Right atrium auricular region (tissue), 2 donors: ENCODE results near the gene SELENON. TPM values are rescaled to one million over a fixed set of nuclear protein-coding genes. Genes with fewer than 3 reads are reported as not detected.

Experiments
- DNase-seq: peaks from one replicate; pipeline ENCODE4 v3.0.0-alpha.2; 2019; ENCODE audit warnings: low spot score
- H3K27ac ChIP-seq, 2 donors: fragments of 200-600 bp; sonication (generic); 1 replicate in 1 of 2; 2 replicates in 1 of 2; pipeline ENCODE4 v1.5.1; 2016 to 2019
- H3K27me3 ChIP-seq, 2 donors: fragments of 200-600 bp; sonication (generic); one replicate each; pipeline versions ENCODE4 v1.5.1 to v1.6.0; 2017 to 2019
- H3K36me3 ChIP-seq: fragments of 200-600 bp; sonication (generic); one replicate; pipeline ENCODE4 v1.5.1; 2016
- H3K4me1 ChIP-seq, 2 donors: fragments of 200-600 bp; sonication (generic); one replicate each; pipeline versions ENCODE4 v1.5.1 to v1.6.0; 2017 to 2019
- H3K4me3 ChIP-seq, 2 donors: fragments of 200-600 bp; sonication (generic); 1 replicate in 1 of 2; 2 replicates in 1 of 2; pipeline ENCODE4 v1.5.1; 2017 to 2019; ENCODE audit warnings: mild to moderate bottlenecking in 1 of 2, moderate library complexity in 1 of 2
- H3K9me3 ChIP-seq, 2 donors: fragments of 200-600 bp; sonication (generic); one replicate each; pipeline ENCODE4 v1.5.1; 2019
- total RNA-seq, 2 donors: library from RNA; depleted of rRNA; stranded (reverse); fragments of >200 nt; gene quantifications; one replicate each; pipeline ENCODE4 v1.1.0, GENCODE V29; 2016
- TF ChIP-seq, protein P1 (sequence below), 2 donors: fragments of 200-600 bp; sonication (generic); IDR thresholded peaks; one replicate each; pipeline ENCODE4 v1.5.1; 2019; ENCODE audit warnings: antibody characterized with exemption in 2 of 2

Gene SELENON
- total RNA-seq, 2 donors from 2014 or later, result 31.7 to 34.2 TPM

DNA sequence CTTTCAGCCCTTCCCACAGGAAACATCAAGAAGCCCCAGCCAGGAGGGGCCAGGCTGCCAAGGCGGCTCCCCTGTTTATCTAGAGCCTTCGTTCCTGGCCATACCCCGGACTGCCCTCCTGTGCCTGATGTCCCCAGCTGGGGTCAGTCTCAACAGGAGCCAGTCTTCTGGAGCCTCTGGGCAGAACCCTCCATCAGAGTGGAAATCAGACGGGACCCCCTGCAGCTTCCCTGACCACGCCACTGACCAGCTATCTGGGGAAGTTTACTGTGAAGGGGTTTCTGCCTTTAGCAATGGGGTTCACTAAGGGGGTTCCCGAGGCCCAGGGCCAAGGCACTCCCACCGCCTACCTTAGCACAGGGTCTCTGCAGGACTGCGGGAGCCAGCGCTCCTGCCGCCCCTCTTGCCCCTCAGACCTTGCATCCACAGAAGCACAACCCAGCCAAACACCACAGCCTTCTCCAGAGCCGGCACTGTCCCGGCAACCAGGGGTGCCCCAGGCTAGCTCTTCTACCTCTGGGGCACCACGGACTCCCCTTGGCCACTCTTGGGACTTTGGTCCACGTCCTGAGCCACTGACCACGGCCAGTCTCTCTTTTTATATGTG lies 16.2 kb downstream of the SELENON start:
- peaks cover 27% of the 10 kb centered on the region for H3K36me3 ChIP-seq
- TF ChIP-seq, protein P1, sequence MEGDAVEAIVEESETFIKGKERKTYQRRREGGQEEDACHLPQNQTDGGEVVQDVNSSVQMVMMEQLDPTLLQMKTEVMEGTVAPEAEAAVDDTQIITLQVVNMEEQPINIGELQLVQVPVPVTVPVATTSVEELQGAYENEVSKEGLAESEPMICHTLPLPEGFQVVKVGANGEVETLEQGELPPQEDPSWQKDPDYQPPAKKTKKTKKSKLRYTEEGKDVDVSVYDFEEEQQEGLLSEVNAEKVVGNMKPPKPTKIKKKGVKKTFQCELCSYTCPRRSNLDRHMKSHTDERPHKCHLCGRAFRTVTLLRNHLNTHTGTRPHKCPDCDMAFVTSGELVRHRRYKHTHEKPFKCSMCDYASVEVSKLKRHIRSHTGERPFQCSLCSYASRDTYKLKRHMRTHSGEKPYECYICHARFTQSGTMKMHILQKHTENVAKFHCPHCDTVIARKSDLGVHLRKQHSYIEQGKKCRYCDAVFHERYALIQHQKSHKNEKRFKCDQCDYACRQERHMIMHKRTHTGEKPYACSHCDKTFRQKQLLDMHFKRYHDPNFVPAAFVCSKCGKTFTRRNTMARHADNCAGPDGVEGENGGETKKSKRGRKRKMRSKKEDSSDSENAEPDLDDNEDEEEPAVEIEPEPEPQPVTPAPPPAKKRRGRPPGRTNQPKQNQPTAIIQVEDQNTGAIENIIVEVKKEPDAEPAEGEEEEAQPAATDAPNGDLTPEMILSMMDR (IDR thresholded peaks at IDR 0.05), result no peak
- no peak for DNase-seq
- H3K27ac ChIP-seq, result no peak overlapping the region
- H3K27me3 ChIP-seq, result no peaks in the 10 kb centered on the region
- H3K4me3 ChIP-seq, result no peak overlapping the region
- peaks cover 0 to 23% of the 10 kb centered on the region in 2 donors for H3K4me1 ChIP-seq
- no peaks in the 10 kb centered on the region for H3K9me3 ChIP-seq

- no peak for DNase-seq
These were observed 18.0 kb downstream of the SELENON start for GRCh38 chr1:25817840-25818501.

GRCh38 chr1:25818569-25818968 lies 18.6 kb downstream of the SELENON start:
- H3K9me3 ChIP-seq, result no peaks in the 10 kb centered on the region
- H3K27me3 ChIP-seq, result no peaks in the 10 kb centered on the region
- H3K36me3 ChIP-seq, result peaks cover 20% of the 10 kb centered on the region
- no peak overlapping the region for H3K4me3 ChIP-seq
- no peak overlapping the region for H3K27ac ChIP-seq
- H3K4me1 ChIP-seq, result peaks cover 0 to 40% of the 10 kb centered on the region in 2 donors
- DNase-seq, result no peak
- TF ChIP-seq, protein P1 (IDR thresholded peaks at IDR 0.05), result no peak

More at GRCh38 chr1:25817840-25818501, 18.0 kb downstream of the SELENON start:
- Histone ChIP-seq H3K4me3 (no peak overlapping the region), H3K9me3 (no peaks in the 10 kb centered on the region), H3K36me3 (peaks cover 19% of the 10 kb centered on the region), H3K27me3 (no peaks in the 10 kb centered on the region), H3K27ac (no peak overlapping the region), H3K4me1 (peaks cover 0 to 38% of the 10 kb centered on the region in 2 donors)
- TF ChIP-seq, protein P1 (IDR thresholded peaks at IDR 0.05), result no peak

- H3K9me3 ChIP-seq, result no peaks in the 10 kb centered on the region
- H3K4me1 ChIP-seq, result peaks cover 0 to 43% of the 10 kb centered on the region in 2 donors
- H3K4me3 ChIP-seq, result peak within 1 kb of the TSS; percentile 86 to 98
- peak; percentile 79 for DNase-seq
- no peaks in the 10 kb centered on the region for H3K27me3 ChIP-seq
- peak within 1 kb of the TSS; percentile 91 to 92 for H3K27ac ChIP-seq
- TF ChIP-seq, protein P1 (IDR thresholded peaks at IDR 0.05), result no peak
- H3K36me3 ChIP-seq, result peaks cover 17% of the 10 kb centered on the region
These were observed 19.7 kb downstream of the SELENON start, which contains the start of gene MTFR1L for GRCh38 chr1:25819491-25820246. MTFR1L (plus strand) TSS chr1:25819954; CDS start chr1:25823105, 3,151 bp downstream.

- no peaks in the 10 kb centered on the region for H3K27me3 ChIP-seq
- TF ChIP-seq, protein P1 (IDR thresholded peaks at IDR 0.05), result no peak
- H3K9me3 ChIP-seq, result no peaks in the 10 kb centered on the region
- H3K4me3 ChIP-seq, result peak overlapping the region; percentile 86 to 98
- DNase-seq, result no peak
- peaks cover 14% of the 10 kb centered on the region for H3K36me3 ChIP-seq
- peak overlapping the region; percentile 91 to 92 for H3K27ac ChIP-seq
- peaks cover 0 to 44% of the 10 kb centered on the region in 2 donors for H3K4me1 ChIP-seq
These were observed 20.5 kb downstream of the SELENON start for GRCh38 chr1:25820247-25821111.
